Neural progenitor cell (in vitro differentiated cells): ENCODE data around the gene IRF2BP2.

ENCODE experiments used
- EZH2phosphoT487 ChIP-seq: fragments of 200-600 bp; sonication (generic); IDR thresholded peaks from 2 replicates; pipeline ENCODE4 v1.6.1; 2017; ENCODE audit warnings: antibody characterized with exemption
- TF ChIP-seq, protein P1 (sequence below): fragments of 200-600 bp; sonication (generic); IDR thresholded peaks from 2 replicates; pipeline ENCODE4 v1.5.1; 2017; ENCODE audit warnings: antibody characterized with exemption, mild to moderate bottlenecking

DNA sequence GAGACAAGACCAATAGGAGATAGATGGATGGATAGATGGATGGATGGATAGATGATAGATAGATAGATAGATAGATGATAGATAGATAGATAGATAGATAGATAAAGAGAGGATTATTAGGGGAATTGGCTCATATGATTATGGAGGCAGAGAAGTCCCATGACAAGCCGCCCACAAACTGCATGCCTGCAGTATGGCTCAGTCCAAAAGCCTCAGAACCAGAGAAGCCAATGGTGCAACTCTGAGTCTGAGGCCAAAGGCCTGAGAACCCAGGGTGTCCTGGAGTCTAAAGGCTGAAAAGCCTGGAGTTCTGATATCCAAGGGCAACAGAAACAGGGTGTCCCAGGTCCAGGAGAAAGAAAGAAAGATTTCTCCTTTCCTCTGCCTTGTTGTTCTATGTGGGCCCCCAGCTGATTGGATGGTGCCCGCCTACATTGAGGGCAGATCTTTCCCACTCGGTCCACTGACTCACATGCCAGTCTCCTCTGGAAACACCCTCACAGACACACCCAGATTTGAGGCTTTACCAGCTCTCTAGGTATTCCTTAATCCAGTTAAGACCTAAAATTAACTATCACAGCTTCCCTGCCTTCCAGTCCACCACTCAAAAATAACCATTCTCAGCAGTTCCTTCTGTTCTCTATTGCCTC lies 39.6 kb upstream of the IRF2BP2 start:
- TF ChIP-seq, protein P1, sequence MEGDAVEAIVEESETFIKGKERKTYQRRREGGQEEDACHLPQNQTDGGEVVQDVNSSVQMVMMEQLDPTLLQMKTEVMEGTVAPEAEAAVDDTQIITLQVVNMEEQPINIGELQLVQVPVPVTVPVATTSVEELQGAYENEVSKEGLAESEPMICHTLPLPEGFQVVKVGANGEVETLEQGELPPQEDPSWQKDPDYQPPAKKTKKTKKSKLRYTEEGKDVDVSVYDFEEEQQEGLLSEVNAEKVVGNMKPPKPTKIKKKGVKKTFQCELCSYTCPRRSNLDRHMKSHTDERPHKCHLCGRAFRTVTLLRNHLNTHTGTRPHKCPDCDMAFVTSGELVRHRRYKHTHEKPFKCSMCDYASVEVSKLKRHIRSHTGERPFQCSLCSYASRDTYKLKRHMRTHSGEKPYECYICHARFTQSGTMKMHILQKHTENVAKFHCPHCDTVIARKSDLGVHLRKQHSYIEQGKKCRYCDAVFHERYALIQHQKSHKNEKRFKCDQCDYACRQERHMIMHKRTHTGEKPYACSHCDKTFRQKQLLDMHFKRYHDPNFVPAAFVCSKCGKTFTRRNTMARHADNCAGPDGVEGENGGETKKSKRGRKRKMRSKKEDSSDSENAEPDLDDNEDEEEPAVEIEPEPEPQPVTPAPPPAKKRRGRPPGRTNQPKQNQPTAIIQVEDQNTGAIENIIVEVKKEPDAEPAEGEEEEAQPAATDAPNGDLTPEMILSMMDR, result no peak
- no peak for TF ChIP-seq EZH2phosphoT487
